Stimulated activated CD4-positive, alpha-beta T cell treated with anti-CD3 and anti-CD28 coated beads, Interleukin-12 subunit alpha, Interleukin-12 subunit beta, amount 100 ng/mL, for 48 hours (primary cell): ENCODE measurements around the gene SPSB2.
"Not testable (repeated sequence)": the region's sequence is repeated elsewhere in the genome, so short reads cannot be mapped to it uniquely, and the experiment has no call there.

Experiments used
- DNase-seq, 3 donors: peaks; one replicate each; pipeline ENCODE4 v3.0.0-alpha.2; 2020; ENCODE audit warnings: low read depth in 2 of 3, low spot score in 1 of 3

The SPSB2 gene

DNA sequence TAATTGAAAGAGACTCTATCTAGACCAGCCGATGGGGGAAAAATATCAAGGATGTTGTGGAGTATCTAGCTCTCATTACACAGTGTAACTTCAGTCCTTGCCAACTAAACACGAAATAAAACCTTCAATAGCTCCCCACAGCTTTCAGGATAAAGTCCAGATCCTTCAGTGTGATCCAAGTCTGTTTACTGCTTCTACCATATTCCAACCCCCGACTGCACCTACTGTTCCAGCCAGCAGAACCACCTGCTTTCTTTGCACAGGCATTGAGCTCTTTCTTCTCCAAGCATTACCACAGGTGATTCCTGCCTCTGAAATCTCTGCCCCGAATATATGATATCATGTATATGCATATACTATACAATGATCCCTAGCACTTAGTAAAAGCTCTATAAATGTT lies 29.3 kb upstream of the SPSB2 start:
- no peak for DNase-seq

DNA sequence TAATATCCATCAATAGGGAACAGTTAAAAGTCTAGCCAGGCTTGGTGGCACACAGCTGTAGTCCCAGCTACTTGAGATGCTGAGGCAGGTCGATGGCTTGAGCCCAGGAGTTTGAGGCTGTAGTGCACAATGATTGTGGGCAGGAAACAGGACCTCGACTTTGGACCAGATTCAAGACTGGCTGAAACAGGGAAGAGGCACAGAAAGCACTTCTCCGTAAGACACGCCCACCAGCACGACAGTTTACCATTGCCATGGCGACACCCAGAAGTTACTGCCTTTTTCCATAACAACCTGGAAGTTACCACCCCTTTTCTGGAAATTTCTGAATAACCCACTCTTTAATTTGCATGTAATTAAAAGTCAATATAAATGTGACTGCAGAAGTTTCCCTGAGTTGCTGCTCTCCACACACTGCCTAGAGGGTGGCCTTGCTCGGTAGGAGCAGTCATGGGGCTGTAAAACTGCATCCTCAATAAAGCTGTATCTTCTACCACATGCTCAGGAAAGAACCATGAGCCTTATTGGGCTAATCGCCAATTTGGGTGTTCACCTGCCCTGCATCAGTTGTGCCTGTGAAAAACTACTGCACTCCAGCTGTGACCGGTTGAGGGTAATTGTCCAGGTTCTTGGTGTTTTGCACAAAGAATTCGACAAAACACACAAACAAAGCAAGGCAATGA lies 26.9 kb upstream of the SPSB2 start:
- no peak for DNase-seq

DNA sequence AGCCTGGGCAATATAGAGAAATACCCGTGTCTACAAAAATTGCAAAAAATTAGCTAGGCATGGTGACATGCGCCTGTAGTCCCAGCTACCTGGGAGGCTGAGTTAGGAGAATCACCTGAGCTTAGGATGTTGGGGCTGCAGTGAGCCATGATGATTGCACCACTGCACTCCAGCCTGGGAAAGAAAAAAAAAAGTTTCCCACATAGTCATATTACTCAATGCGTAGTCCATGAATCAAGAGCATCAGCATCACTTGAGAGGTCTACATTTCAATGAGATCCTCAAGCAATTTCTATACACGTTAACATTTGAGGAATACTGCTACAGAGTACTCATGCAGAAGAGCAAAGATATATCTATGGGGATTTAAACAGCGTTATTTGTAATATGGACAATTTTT lies 26.3 kb upstream of the SPSB2 start:
- no peak for DNase-seq

DNA sequence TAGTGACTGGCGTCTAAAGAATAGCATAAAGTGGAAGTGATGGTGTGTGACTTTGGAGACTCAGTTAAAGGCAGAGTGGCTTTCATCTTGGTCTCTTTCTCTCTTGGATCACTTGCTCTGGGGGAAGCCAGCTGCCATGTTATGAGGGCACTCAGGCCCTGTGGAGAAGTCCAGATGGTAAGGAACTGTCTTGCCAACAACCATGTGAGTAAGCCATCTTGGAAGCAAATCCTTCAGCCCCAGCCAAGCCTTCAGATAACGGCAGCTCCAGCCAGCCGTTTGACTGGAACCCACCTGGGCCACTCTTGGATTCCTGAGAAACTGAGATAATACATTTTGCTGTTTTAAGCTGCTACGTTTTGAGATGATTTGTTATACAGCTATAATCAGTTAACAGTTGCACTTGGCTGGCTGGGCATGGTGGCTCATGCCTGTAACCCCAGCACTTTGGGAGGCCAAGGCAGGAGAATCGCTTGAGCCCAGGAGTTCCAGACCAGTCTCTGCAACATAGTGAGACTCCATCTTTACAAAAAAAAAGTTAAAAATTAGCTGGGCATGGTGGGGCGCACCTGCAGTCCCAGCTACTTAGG lies 23.8 kb upstream of the SPSB2 start:
- DNase-seq: no peak

DNA sequence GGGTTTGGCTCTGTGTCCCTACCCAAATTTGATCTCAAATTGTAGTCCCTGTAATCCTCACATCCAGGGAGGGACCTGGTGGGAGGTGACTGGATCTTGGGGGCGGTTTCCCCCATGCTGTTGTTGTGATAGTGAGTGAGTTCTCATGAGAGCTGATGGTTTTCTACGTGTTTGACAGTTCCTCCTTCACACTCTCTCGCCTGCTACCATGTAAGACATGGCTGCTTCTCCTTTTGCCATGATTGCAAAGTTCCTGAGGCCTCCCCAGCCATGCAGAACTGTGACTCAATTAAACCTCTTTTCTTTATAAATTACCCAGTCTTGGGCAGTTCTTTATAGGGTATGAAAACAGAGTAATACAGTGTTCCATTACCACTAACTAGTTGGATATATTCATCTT lies 21.2 kb upstream of the SPSB2 start:
- no peak for DNase-seq

DNA sequence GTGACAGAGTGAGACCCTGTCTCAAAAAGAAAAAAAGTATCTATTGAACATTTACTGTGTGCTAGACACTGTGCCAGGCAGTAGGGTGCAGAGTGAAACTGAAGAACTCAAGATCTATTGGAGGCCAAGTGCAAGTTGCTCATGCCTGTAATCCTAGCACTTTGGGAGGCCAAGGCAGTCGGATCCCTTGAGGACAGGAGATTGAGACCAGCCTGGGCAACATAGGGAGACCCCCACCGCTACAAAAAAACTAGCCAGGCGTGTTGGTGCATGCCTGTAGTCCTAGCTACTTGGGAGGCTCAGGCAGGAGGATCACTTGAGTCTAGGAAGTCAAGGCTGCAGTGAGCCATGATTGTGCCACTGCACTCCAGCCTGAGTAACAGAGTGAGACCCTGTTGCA lies 19.6 kb upstream of the SPSB2 start:
- DNase-seq: not testable (repeated sequence)

DNA sequence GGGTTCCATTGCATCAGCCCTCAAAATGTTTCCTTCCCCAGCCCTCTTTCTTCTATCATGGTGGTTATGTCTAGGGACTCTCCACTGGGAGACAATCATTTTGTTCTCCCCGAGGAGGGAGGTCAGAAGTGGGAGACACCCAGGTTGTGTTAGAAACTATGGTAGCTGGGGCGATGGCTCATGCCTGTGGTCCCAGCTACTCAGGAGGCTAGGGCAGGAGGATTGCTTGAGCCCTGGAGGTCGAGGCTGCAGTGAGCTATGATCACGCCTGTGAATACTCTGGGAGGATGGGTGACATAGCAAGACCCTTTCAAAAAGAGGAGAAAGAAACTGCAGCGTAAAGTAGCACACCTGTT lies 18.5 kb upstream of the SPSB2 start:
- no peak for DNase-seq

DNA sequence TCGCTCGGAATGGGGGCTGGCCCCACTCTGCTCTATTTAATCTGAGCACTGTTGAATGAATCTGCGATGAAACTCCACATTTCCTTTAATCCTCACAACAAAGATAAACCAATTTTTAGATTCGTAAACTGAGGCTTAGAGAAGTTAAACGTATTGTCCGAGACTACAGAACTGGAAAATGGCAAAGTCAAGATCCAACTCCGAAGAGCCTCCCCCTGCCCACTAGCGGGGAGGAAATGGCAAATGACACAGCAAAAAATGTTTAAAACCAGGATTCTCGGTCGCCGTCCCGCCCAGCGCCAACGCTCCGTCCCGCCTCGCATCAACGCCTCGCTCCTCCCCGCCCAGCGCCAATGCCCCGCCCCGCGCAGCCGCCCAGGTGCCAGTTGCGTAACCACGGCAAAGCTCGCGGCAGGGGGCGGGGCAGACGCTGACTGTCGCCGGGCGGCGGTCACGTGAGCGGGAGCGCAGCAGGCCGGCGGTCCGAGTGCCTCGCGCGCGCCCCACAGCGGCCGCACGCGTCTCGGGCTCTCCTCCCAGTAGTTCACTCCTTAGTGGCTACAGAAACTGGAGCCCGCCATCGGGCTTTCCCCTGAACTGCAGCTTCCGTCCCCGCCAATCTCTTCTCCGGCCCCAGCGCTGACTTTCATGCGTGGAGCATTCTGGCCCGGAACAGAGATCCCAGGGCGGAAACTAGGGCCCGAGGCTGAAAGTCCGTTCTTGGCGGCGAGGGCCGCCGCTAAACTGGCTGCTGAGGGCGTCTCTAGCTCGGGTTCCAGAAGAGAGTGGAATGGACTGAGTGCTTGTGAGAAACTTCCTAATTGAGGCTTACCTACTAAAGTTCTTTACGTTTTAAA lies 17.9 kb upstream of the SPSB2 start:
- peak; percentile 97 to 100 (median 98) for DNase-seq

DNA sequence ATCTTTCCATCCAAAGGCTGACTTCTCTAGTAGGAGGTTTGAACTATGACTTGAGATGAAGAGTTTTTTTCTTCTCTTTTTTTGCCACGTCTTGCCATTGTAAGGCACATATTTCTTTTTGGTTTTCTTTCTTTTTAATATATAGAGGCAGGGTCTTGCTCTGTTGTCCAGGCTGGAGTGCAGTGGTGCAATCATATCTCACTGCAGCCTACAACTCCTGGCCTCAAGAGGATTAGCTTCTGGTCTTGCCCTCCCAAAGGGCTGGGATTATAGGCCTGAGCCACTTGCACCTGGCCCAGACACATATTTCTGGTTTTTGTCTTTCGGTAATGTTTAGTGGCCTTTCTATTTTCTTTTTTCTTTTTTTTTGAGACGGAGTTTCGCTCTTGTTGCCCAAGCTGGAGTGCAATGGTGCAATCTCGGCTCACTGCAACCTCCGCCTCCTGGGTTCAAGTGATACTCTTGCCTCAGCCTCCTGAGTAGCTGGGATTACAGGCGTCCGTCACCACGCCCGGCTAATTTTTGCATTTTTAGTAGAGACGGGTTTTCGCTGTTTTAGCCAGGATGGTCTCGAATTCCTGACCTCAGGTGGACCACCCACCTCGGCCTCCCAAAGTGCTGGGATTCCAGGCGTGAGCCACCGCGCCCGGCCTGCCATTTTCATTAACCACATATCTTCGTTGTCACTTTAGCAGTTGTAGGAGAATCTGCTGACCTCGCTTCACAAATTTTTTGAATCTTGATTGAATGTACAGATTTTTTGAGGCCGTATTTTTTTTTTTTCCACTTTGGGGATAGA lies 16.9 kb upstream of the SPSB2 start:
- DNase-seq: not testable (repeated sequence)

DNA sequence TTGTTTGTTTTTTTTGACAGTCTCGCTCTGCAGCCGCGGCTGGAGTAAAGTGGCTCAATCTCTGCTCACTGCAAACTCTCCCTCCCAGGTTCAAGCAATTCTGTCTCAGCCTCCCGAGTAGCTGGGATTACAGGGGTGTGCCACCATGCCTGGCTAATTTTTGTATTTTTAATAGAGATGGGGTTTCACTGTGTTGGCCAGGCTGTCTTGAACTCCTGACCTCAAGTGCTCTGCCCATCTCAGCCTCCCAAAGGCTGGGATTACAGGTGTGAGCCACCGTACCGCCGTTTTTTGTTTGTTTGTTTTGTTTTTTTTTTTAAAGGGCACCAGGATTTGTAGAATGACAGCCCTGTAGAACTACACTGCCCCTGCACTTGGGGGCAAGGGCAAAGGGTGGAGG lies 15.7 kb upstream of the SPSB2 start:
- not testable (repeated sequence) for DNase-seq

DNA sequence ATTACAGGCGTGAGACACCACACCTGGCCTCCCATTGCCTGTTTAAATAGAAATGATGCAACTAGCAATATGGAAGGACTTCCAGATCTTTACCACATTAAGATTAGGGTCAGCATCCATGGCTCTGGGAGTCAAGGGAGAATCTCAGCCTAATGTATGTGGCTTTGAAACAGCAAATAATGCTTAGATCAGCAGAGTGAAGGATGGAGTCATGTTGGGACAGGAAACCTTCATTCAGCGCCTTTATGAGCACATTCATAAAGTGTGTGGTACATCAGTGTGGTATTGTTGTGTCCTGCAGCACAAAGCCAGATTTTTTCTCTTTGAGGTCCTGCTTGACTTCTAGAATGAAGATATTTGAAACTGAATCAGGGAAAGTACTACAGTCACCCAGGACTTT lies 15.3 kb upstream of the SPSB2 start:
- DNase-seq: no peak

DNA sequence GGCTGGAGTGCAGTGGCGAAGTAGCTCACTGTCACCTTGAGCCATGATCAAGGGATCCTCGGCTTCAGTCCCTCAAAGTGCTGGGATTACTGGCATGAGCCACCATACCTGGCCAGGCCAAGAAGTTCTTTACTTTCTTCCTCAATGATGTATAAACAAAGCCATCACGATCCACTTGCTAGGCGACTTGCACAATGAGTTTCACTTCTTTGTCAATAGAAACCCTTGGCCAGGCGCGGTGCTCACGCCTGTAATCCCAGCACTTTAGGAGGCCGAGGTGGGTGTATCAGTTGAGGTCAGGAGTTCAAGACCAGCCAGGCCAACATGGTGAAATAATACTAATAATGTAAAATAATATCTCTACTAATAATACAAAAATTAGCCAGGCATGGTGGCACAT lies 14.4 kb upstream of the SPSB2 start:
- no peak for DNase-seq

DNA sequence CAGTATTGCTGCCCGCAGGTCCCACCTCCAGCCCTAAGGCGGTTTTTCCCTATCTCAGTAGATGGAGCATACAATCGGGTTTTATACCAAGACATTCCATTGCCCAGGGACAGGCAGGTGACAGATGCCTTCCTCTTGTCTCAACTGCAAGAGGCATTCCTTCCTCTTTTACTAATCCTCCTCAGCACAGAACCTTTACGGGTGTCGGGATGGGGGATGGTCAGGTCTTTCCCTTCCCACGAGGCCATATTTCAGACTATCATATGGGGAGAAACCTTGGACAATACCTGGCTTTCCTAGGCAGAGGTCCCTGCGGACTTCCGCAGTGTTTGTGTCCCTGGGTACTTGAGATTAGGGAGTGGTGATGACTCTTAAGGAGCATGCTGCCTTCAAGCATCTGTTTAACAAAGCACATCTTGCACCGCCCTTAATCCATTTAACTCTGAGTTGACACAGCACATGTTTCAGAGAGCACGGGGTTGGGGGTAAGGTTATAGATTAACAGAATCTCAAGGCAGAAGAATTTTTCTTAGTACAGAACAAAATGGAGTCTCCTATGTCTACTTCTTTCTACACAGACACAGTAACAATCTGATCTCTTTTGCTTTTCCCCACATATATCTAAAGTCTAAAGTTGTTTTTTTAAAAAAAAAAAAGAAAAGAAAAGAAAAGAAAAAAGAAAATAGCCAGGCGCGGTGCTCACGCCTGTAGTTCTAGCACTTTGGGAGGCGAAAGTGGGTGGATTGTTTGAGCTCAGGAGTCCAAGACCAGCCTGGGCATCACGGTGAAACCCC lies 13.3 kb upstream of the SPSB2 start:
- not testable (repeated sequence) for DNase-seq

DNA sequence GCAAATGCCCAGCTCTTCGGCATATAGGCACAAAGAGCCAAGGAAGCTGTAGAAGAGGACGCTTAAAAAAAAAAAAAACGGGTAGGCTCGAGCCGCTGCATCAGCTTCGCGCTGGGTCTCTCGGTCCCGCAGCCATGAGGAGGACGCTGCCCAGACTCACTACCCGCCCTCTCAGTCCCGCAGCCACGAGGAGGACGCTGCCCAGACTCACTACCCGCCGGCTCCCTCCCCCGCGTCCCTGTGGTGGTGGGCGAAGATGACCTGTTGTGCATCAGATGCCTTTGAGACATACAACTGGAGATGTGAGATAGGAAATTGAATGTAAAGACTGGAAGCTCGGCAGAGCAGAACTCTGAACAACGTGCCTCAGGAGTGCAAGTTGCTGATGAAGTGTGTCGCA lies 11.4 kb upstream of the SPSB2 start:
- no peak for DNase-seq

DNA sequence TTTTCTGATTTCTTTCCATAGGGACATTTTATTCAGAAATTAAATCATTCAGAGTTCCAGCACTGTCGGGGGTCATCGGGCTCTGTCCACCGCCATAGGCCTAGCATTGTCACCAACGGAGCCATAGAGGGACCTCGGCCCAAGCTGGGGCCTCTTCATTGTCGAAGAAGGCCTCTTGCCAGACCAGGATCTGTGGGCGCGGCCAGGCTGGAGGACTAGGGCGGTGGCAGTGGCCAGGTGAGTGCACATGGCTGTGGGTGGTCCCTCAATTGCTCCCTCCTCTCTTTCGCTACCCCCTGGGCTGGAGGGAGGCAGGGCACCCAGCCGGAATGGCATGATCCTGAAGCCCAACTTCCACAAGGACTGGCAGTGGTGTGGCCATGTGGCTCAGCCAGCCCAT lies 10.6 kb upstream of the SPSB2 start:
- DNase-seq: no peak

DNA sequence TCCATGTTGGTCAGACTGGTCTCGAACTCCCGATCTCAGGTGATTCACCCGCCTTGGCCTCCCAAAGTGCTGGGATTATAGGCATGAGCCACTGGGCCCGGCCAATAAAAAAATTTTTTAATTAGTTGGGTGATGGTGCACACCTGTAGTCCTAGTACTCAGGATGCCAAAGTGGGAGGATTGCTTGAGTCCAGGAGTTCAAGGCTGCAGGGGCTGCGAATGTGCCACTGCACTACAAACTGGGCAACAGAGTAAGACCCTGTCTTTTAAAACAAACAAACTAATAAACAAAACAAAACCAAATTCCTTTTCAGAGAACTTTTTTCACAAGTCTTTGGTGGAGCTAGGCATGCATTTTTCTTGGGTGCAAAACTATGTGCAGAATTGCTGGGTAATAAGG lies 10.1 kb upstream of the SPSB2 start:
- DNase-seq: no peak

DNA sequence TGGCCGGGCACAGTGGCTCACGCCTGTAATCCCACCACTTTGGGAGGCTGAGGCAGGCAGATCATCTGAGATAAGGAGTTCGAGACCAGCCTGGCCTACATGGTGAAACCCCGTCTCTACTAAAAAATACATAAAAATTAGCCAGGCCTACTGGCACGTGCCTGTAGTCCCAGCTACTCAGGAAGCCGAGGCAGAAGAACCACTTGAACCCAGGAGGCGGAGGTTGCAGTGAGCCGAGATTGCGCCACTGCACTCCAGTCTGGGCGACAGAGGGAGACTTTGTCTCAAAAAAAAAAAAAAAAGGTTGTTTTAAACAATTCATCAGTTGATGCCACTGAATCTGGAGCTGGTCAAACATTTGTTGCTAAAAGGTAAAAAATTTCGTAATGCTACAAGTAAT lies 6.7 kb upstream of the SPSB2 start:
- not testable (repeated sequence) for DNase-seq

DNA sequence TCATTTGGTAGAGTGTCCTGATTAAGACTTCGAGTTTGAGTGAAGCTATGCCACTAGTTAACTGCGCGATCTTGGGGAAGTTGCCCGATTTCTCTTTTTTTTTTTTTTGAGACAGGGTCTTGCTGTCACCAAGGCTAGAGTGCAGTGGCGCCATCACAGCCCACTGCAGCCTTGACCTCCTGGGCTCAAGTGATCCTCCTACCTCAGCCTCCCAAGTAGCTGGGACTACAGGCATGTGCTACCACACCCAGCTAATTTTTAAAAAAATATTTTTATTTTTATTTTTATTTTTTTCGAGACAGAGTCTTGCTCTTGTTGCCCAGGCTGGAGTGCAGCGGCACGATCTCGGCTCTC lies 889 bp upstream of the SPSB2 start:
- not testable (repeated sequence) for DNase-seq

DNA sequence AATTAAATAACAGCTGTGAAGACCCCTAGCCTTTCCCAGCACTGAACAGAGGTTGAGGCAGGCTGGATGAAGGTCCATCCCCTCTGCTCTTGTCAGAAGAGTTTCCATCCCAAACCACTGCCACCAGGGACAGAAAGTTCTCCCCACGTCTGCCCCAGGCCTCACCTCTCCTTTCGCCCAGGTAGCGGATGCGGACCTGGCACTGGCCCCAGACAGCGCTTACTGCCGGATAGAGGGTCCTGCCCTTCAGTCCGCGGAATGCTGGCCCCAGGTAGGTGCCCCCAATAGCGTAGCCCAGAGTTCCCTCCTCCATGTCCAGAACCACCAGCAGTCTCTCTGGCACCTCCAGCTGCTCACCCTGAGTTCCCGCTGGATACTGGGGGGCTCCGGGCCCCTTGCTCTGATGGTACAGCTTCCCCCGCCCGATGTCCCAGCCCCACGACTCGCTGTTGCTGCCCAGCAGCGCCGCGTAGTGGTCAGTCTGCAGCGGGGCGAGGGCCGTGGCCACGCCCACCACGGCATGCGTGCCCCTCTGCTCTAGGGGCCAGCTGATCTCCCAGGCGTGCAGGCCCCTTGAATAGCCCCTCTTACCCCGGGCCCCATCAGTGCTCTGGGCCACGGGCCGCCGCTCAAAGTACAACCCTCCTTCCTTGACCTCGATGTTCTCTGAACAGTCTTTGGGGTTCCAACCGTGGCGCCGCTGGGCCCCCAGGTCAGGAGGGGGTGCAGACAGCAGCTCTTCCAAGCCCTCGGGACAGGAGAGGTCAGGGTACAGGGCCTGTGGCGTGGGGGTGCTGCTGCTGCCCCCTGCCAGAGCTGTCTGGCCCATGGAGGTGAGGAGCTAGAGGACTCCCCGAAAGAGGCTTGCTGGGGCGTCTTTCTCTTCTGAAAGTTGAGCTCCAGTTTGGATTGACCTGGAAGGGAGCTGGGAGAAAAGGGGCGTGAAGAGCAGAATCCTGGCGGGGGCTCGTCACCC lies 742 bp downstream of the SPSB2 start:
- peak; percentile 67 to 85 (median 78) for DNase-seq
